ENCODE results near the gene PRPF31.

GRCh38 chr19:54123682-54124081 is 8.1 kb downstream of the PRPF31 start:
- no peak for TF ChIP-seq CTCF (IDR thresholded peaks at IDR 0.05)
- TF ChIP-seq POLR2A (IDR thresholded peaks at IDR 0.05): no peak
